GM10266 (cell line): ENCODE data around the gene ZBTB20.

Experiments
- DNase-seq: peaks from one replicate; pipeline ENCODE4 v3.0.0; 2012; ENCODE audit errors: extremely low spot score
- CTCF ChIP-seq: IDR thresholded peaks from 2 replicates; pipeline ENCODE4 v1.5.1; 2012; ENCODE audit warnings: mild to moderate bottlenecking, low read depth; ENCODE audit not compliant: control insufficient read depth, insufficient read depth; ENCODE audit errors: missing control alignments

ZBTB20 gene

GRCh38 chr3:114499976-114500375 lies 647.1 kb downstream of the ZBTB20 start:
- no peak for TF ChIP-seq CTCF
- DNase-seq: no peak

GRCh38 chr3:114498539-114499370 lies 648.3 kb downstream of the ZBTB20 start:
- TF ChIP-seq CTCF: no peak
- DNase-seq: no peak

GRCh38 chr3:114496874-114497273 lies 650.2 kb downstream of the ZBTB20 start:
- DNase-seq: no peak
- no peak for TF ChIP-seq CTCF

GRCh38 chr3:114496466-114496865 lies 650.6 kb downstream of the ZBTB20 start:
- no peak for DNase-seq
- no peak for TF ChIP-seq CTCF

- no peak for DNase-seq
- no peak for TF ChIP-seq CTCF
Measured at GRCh38 chr3:114496021-114496434, 651.1 kb downstream of the ZBTB20 start.

- no peak for TF ChIP-seq CTCF
- no peak for DNase-seq
Measured at GRCh38 chr3:114494498-114494897, 652.6 kb downstream of the ZBTB20 start.

- no peak for TF ChIP-seq CTCF
- DNase-seq: no peak
Measured at GRCh38 chr3:114490829-114491228, 656.3 kb downstream of the ZBTB20 start.
